Hematopoietic multipotent progenitor cell treated with erythropoietin and hydrocortisone succinate and interleukin-3 and kit ligand, for 4 days (in vitro differentiated cells): Measurements from ENCODE around the gene ESR1.
A peak's percentile ranks its signal among the peaks of the same experiment; 100 is the strongest.
"Not testable (repeated sequence)": the region's sequence is repeated elsewhere in the genome, so short reads cannot be mapped to it uniquely, and the experiment has no call there.

Experiments used
- DNase-seq: peaks from one replicate; pipeline ENCODE4 v3.0.0-alpha.2; 2015

ESR1 gene

GRCh38 chr6:151814614-151815013 lies 7.1 kb downstream of the ESR1 start:
- DNase-seq: no peak

DNA sequence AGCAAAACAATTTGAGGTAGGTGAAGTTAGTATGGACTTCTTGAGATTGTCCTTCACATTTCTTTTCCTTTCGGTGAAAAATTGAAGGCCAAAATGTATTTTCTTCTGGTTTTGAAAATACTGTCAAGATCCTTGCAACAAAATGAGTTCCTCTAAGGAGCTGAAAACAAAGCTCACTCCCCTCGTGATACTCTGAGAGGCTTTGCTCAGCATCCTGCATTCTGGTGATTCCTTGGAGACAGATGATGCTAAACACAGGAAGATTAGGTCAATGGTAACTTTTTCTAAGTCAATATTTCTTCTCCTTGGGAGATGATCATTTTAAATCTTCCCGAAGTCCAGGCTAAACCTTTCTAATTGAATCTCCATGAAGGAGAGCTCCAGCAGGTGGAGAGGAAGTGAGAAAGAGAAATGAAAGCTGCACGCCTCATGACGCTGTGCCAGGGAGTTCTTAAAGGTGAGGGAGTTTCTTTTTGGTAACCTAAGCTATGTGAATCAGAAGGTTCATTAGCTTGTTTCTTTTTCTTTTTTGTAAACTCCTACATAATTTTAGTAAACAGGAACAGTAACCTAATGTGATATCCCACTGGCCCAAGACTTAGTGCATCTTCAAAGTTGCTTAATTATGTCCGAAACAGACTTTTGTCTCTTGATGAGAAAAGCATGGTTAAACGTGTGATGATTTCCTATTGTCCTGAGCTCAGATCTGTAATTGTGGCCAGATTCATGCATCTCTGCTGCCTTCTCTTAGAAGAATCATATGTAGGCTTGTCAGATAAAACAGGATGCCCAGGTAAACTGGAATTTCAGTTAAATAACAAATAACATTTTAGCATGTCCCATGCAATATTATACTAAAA lies 15.0 kb downstream of the ESR1 start:
- no peak for DNase-seq

DNA sequence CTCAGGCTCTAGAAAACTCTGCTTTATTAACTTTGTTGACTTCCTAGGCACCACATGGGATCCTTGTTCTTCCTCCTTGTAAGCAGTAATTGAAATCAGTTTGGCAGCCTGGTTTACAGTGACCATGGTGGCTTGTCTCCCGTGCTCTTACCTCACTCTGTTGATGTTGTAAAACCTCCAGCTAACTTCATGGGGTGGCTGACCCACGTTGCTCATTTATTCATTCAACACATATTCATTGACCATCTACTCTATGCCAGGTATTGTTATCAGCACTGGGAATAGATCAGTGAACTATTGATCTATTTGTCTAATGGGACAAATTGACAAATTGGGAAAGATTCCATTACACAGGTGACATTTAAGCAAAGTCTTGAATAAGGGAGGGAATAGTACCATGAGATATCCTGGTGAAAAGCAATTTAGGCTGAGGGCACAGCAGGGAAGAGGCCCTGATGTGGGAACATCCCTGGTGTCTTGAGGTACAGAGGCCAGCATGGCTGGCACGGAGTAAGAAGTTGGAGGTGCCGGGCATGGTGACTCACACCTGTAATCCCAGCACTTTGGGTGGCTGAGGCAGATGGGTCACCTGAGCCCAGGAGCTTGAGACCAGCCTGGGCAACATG lies 19.1 kb downstream of the ESR1 start:
- DNase-seq: no peak

DNA sequence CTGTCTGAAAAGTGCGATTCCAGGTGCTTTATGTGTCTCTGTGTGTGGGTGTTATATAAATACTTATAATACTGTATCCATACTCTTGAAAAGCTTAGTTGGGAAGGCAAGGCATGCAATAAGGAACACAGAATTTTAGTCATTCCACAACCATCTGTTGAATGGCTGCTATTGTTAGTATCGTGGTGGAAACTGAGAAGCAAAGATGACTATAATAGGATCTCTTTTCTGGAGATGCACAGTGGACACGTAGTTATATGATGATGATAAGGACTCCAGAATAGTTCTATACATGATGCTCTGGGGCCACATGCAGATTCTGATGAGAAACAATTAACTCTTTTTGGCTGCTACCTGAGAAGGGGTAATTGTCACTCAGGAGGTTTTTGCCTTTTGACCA lies 25.2 kb downstream of the ESR1 start:
- no peak for DNase-seq

- DNase-seq: no peak
Measured at GRCh38 chr6:151835396-151835795, 27.9 kb downstream of the ESR1 start.

- DNase-seq: no peak
Measured at GRCh38 chr6:151837223-151837622, 29.7 kb downstream of the ESR1 start.

DNA sequence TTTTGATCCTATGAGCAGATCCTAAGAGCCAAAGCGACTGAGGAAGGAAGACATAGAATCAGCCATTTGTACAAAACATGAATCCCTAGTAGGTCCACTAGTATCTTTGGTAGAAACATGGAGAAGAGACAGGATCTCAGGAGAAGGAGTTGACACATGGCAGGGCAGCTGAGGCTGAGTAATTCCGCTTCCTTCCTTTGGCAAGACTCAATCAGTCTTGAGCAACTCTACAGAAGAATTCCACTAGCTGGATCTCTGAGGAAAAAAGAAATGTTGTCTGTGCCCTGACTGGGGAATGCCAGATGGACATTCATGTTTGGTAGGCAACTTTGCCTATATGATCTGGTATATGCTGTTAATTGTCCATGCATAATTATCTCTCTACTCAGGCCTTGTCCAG lies 35.3 kb downstream of the ESR1 start:
- no peak for DNase-seq

- peak; percentile 65 for DNase-seq
Measured at GRCh38 chr6:151847064-151847463, 39.6 kb downstream of the ESR1 start.

DNA sequence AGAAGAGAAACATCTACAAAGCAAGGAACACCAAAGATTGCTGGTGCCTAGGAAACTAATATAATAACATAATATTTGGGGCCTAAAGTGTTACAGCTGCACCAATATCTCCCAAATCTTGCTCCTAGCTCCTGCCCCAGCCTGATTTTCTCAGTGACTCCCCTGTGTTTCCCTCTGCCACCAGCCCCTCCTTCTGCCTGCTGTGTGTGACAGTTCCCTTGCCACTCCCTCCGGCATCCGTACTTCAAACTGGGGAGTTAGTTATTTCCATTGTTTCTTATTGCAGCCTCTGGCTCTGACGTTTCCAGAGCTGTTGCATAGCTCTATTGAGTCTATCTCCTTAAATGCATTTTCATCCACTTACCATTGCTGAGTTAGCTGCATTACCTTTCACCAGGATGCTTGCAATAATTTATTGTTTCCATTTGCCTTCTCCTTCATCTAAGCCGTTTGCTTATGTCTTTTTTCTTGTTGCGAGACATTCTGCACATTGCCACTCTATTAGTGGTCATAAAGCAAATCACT lies 43.1 kb downstream of the ESR1 start:
- no peak for DNase-seq

- DNase-seq: no peak
Measured at GRCh38 chr6:151858294-151858693, 50.8 kb downstream of the ESR1 start.

- no peak for DNase-seq
Measured at GRCh38 chr6:151862461-151862860, 55.0 kb downstream of the ESR1 start.

DNA sequence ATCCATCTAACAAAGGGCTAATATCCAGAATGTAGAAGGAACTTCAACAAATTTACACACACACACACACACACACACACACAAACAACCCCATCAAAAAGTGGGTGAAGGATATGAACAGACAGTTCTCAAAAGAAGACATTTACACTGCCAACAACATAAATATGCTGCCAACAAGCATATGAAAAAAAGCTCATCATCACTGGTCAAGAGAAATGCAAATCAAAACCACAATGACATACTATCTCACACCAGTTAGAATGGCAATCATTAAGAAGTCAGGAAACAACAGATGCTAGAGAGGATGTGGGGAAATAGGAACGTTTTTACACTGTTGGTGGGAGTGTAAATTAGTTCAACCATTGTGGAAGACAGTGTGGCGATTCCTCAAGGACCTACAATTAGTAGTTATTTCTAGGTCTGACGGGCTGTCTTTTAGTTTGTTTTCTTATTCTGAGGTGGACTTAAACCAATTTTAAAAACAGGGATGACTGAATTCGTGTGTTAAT lies 59.9 kb downstream of the ESR1 start:
- DNase-seq: peak; percentile 2

DNA sequence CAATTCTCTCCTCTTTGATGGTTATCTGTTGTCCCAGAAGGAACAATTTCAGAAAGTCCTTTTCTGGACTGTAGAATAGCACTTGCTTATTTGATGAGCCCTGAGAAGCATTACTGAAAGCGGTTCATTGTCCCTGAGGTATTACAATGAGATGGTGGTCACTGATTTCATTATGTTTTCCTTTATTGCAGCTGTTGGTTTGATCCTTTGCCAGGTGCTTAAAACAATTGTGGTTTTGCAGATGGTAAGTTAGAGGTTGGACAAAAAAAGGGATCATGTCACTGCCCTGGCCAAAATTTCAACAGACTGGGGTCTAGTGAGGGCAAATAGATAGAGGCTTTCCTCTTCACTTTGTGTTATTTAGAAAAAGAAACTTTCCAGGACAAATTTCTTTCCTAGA lies 61.9 kb downstream of the ESR1 start:
- DNase-seq: peak; percentile 38

DNA sequence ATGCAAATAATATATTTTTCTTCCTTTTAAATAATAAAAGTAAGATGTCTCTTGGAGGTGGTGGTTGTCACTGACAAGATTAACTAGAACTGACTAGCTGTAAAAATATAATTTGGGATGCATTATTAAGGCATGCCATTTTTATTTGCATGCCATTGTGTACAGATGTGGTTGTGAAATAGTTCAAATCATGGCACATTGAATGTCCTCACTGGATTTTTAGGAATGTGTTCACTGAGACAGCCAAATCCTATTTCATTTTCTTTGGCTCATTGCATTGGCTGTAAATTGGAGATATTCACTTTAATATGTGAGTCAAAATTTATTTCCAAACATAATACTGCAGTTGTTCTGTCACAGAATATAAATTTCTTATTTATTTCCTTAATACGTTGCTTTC lies 62.3 kb downstream of the ESR1 start:
- no peak for DNase-seq

DNA sequence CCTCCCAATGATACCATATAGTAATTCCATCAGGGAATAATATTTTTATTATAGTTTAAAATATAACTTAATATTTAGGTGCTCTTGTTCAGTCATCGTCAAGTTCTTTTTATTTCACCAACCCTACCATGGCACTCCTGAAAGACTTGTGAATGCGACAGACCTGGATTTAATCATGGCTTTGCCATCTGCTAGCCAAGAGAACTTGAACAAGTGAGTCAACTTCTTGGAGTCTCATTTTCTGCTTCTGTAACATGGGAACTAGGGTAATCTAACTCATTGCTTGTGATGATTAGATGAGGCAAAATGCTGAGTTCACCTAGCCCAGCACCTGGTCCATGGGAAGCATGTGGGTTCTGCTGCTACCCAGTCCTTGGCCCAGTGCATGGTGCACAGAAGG lies 62.9 kb downstream of the ESR1 start:
- DNase-seq: no peak

DNA sequence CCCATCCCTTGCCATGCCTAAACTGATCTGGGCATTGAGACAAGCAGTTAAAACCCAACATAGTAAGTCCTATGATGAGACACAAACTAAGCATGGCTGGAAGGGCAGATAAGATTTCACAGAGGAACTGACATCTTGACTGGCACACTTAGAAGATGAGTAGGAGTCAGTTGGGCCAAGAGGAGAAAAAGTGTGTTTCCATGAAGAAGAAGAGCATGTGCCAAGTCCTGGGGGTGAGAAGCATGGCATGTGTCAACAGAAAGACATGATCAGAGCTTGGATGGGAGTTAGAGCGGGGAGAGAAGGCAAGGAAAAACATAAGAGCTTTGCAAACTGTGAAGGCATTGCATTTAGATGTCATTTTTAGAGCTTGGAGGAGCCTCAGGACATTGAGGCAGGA lies 68.0 kb downstream of the ESR1 start:
- no peak for DNase-seq

- DNase-seq: no peak
Measured at GRCh38 chr6:151876122-151876521, 68.6 kb downstream of the ESR1 start.

DNA sequence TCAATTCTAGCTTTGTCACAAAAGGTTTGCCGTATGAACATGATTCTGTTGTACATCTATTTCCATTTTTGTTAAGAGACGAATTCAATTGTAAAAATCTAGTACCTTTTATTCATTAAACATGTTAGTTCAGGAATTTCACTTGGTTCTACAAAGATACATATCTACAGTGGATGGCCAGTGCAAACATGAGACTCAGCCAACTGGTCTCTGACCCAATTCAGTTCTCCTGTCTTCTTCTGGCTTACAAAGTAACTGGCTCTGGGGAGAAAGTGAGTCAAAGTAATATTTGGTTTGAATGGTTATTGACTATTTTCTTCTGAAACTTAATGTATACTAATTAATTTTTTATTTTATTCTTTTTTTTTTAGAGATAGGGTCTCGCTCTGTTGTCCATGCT lies 70.0 kb downstream of the ESR1 start:
- no peak for DNase-seq

DNA sequence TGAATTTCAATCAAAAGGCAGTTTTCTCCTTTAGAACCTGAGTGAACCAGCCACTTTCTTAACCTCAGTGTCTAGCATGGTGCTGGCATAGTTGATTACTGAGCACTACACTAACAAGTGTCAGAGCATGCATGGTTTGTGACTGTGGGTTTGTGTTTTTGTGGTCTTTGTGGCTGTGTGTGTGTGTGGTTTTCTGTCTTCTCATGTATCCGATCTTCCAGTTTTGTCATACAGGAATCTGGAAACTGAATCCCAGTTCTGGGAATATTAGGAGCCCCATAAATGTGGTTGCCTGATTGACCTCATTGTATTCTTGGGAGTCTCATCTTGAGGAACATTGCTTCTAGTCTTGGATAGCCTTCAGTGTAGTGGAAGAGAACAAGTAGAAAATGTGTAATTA lies 73.7 kb downstream of the ESR1 start:
- DNase-seq: no peak

DNA sequence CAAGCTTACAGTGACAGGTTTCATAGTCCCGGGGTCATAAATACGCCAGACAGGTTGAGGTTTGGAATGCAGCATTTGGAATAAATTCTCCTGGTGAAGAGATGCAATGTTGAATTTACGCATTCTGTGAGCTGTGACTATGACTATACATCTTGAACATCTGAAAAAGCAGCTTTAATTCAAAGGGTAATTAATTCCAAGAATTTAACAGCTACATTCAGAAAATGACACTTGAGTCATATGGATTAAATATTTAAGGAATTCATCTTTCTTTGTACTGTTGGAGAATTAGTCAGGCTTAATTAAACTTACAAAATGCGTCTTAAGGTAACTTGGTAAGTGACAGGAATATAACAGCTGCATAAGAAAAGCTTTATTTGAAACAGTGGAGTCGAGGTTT lies 74.7 kb downstream of the ESR1 start:
- no peak for DNase-seq

- peak; percentile 5 for DNase-seq
Measured at GRCh38 chr6:151885234-151885633, 77.8 kb downstream of the ESR1 start.

GRCh38 chr6:151891524-151891923 lies 84.0 kb downstream of the ESR1 start:
- DNase-seq: no peak

GRCh38 chr6:151894426-151894825 lies 86.9 kb downstream of the ESR1 start:
- not testable (repeated sequence) for DNase-seq

DNA sequence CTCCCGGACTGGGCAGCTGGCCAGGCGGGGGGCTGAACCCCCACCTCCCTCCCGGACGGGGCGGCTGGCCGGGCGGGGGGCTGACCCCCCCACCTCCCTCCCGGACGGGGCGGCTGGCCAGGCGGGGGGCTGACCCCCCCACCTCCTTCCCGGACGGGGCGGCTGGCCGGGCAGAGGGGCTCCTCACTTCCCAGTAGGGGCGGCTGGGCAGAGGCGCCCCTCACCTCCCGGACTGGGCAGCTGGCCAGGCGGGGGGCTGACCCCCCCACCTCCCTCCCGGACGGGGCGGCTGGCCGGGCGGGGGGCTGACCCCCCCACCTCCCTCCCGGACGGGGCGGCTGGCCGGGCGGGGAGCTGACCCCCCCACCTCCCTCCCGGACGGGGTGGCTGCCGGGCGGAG lies 91.7 kb downstream of the ESR1 start:
- DNase-seq: not testable (repeated sequence)
